ENCODE measurements around the gene KDM4B.

The KDM4B gene

GRCh38 chr19:5093297-5093928 is 124.5 kb downstream of the KDM4B start:
- H3K4me3 ChIP-seq (ENCODE audit: low read depth, low read length), result no peak overlapping the region
- DNase-seq (ENCODE audit: low read depth), result no peak
- TF ChIP-seq CTCF (conservative IDR thresholded peaks at IDR 0.05; ENCODE audit: low read depth, low read length), result no peak

GRCh38 chr19:5093948-5094718 is 125.2 kb downstream of the KDM4B start:
- DNase-seq (ENCODE audit: low read depth), result no peak
- no peak overlapping the region for H3K4me3 ChIP-seq (ENCODE audit: low read depth, low read length)
- no peak for TF ChIP-seq CTCF (conservative IDR thresholded peaks at IDR 0.05; ENCODE audit: low read depth, low read length)

- no peak for DNase-seq (ENCODE audit: low read depth)
- no peak overlapping the region for H3K4me3 ChIP-seq (ENCODE audit: low read depth, low read length)
- TF ChIP-seq CTCF (conservative IDR thresholded peaks at IDR 0.05; ENCODE audit: low read depth, low read length), result no peak
Measured at GRCh38 chr19:5094768-5095567, 126.1 kb downstream of the KDM4B start.

- no peak overlapping the region for H3K4me3 ChIP-seq (ENCODE audit: low read depth, low read length)
- TF ChIP-seq CTCF (conservative IDR thresholded peaks at IDR 0.05; ENCODE audit: low read depth, low read length), result no peak
- DNase-seq (ENCODE audit: low read depth), result no peak
Measured at GRCh38 chr19:5095568-5095850, 126.6 kb downstream of the KDM4B start.

GRCh38 chr19:5096536-5096935 is 127.6 kb downstream of the KDM4B start:
- DNase-seq (ENCODE audit: low read depth), result no peak
- H3K4me3 ChIP-seq (ENCODE audit: low read depth, low read length), result no peak overlapping the region
- TF ChIP-seq CTCF (conservative IDR thresholded peaks at IDR 0.05; ENCODE audit: low read depth, low read length), result no peak

- no peak for DNase-seq (ENCODE audit: low read depth)
- H3K4me3 ChIP-seq (ENCODE audit: low read depth, low read length), result no peak overlapping the region
- TF ChIP-seq CTCF (conservative IDR thresholded peaks at IDR 0.05; ENCODE audit: low read depth, low read length), result no peak
Measured at GRCh38 chr19:5097331-5097930, 128.5 kb downstream of the KDM4B start.

Data from choroid plexus epithelial cell (primary cell).